NCI-H748 (cell line): ENCODE data around the gene MECR.
"Not testable (repeated sequence)": the region's sequence is repeated elsewhere in the genome, so short reads cannot be mapped to it uniquely, and the experiment has no call there.

Source experiments
- DNase-seq: peaks from one replicate; lab custom pipeline; 2025; ENCODE audit not compliant: unreplicated experiment; lab: John Stamatoyannopoulos, UW

The MECR gene

DNA sequence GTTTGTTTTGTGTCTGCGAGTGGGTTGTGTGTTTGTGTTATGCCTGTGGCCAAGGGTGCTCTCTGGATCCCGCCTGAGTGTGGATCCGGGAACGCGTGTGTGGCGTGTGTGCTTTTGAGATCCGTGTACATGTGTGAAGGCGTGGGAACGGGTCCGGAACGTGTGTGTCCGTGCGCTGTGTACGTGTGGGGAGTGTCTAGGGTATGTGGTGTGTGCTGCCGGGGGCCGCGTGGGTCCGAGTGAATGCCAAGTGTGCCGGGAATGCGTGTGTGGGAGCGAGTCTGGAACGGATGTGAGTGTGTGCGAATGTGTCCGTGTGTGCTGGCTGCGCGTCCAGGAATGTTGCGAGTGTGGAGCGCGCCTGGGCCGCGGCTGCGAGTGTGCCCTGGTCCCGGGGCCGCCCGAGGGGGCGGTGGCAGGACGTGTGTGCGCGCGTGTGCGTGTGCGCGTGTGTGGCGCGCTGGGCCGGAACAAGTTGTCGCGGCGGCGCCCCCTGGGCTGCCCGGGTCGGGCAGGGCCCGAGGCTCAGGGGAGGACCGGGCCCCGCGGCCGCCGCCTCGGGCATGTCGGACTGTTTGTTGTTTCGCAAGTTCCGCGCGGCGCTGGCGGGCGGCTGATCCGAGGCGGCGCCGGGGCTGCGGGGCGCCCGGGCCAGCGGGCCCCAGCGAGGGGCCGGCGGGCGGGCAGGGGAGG lies 6.5 kb upstream of the MECR start:
- peak; percentile 28 for DNase-seq

DNA sequence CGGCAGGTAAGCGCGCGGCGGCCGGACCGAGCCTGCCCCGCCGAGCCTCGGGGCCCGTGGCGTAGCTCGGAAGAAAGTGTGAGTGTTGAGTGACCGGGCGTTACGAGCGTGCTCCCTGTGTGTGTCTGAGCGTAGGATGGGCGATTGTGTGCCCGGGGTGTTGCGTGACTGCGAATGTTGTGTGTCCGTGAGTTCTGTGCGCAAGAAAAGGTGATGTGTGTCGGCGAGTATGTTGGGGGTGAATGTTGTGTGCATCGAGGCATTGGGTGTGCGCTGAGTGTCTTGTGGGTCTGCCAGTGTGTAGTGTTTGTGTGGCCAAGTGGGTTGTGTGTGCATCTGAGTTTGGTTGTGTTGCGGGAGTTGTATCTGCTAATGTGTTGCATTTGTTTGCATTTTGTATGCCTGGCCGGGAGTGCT lies 6.0 kb upstream of the MECR start:
- DNase-seq = no peak

- DNase-seq = peak; percentile 67
Observed at GRCh38 chr1:29235955-29236711, 5.4 kb upstream of the MECR start, which contains the start of gene PTPRU. TSS of gene PTPRU (plus strand) at chr1:29236522. CDS start at chr1:29236645, 123 bp downstream.

DNA sequence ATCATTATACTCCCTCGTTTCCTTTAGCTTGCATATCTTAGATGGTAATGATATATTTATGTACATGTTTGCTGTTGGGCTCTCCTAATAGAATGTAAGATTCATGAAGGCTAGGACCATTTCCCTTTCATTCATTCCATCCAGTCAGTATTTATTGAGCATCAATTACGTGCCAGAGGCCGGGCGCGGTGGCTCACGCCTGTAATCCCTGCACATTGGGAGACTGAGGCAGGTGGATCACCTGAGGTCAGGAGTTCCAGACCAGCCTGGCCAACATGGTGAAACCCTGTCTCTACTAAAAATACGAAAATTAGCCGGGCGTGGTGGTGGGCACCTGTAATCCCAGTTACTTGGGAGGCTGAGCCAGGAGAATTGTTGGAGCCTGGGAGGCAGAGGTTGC lies 4.1 kb upstream of the MECR start:
- not testable (repeated sequence) for DNase-seq

DNA sequence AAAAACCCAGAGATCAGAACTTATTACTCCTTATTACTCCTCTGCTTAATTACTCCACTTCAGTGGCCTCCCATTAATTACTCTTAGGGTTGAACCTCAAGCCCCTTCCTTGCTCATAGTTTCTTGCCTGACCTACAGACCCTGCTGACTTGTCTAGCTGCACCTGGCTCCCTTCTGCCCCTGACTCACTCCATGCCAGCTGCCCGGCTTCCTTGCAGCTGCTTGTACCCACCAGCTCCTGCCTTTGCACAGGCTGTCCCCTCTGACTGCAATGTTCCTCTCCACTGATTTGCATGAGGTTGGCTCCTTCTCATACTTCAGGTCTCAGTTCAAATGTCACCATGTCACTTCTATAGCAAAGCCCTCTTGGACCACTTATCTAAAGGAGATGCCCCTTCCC lies 3.7 kb upstream of the MECR start:
- no peak for DNase-seq

DNA sequence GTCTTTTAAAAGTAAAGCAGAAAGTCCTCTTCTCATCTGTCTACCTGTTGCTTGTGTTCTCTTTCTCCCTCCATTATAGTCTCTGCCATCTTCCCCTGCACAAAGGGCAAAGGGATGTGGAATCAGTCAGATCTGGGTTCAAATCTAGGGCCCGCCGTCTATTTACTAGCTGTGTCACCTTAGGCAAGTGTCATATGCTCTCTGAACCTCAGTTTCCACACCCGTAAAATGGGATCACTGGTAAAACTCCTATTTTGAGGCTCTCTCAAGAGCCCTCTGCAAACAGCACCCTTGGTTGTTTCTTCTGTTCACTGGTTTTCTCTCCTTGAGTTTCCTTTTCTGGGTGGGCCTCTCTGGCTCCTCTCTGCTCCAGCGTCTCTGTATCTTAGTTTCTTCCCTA lies 3.0 kb upstream of the MECR start:
- no peak for DNase-seq

DNA sequence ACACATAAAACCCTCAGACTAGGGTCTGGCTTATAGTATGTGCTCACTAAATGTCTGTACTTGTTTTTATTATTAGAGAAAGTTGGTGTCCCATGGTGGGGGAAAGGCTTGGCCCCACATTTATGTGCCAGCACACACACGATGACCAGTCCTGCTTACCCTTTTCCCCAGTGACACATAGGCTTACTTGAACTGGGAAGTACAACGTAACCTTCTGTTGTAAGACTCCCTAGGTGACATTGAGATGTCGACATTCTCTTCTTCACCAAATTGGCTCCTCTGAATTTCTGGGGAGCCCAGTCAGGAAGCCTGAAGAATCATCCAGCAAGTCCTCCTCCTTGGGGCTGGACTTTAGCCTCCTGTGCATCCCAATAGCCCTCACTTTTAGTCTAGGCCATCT lies 1.7 kb upstream of the MECR start:
- DNase-seq = no peak

DNA sequence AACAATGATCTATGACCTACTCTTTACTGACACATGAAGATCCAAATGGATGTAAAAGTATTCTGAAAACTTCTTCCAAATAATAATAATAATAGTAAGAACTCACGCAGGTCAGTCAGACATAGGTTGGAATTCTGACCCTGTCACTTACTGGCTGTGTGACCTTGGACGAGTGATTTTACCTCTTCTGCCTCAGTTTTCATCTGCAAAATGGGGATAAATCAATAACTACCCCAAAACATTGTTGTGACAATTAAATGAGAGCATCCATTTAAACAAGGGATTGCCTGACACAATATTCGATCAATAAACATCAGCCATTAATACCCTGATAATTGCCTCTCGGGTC lies 556 bp downstream of the MECR start:
- no peak for DNase-seq

DNA sequence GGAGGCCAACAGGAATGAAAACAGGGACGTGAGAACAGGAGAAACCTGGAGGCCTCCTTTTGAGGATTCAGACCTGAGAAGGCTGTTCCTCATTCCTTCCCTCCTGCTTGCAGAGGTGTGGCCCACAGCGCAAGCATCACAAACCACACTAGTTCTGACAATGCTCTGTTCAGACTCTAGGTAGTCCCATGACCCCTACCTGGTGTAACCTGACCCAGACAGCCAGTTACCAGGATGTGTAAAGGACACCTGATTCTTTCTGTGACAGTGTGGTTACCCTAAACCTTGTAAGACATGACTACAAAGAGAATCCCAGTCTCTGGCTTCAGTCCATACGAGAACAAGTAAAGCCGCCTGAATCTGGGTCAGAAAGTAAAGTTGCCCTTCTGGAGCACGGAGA lies 3.2 kb downstream of the MECR start:
- no peak for DNase-seq

- no peak for DNase-seq
Observed at GRCh38 chr1:29225361-29225760, 5.4 kb downstream of the MECR start.

DNA sequence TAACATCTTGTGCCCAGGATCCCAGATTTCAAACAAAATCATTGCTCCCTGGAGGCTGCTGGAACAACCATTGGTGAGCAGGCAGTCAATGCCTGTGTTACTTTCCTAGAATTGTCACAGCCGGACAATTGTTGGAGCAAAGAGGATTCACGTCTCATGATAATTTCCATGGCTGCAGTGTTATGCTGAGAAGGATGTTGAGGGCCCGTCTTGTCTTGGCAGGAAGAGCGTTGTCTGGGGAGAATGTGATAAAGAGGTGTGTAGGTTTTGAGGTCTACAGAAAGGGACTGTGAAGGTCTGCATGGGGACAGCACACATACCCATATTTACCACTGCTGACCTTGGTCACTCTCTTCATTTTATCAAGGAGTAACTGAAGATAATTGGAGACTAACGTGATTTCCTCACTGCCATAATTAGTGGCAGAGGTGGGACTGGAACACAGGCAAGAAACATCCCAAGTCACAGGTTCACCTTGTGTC lies 6.3 kb downstream of the MECR start:
- no peak for DNase-seq

- DNase-seq = no peak
Observed at GRCh38 chr1:29223521-29223920, 7.2 kb downstream of the MECR start.

DNA sequence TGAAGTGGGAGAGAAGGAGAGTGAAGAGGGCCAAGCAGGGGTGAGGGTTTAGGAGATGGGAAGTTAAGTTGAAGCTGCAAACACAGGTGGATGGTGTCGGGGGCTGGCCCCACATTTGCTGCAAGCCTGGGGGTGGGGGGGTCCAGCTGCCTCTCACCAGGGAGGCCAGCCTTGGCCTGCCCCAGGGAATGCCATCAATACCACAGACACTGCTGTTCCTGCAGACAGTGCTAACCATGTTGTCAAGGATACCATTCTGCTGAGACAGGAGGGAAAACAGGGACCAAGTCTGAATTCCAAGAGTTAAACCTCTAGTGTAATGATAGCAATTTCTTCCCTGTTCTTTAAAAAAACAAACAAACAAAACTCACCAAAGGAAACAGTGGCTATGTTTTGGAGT lies 8.0 kb downstream of the MECR start:
- no peak for DNase-seq

GRCh38 chr1:29222260-29222659 lies 8.5 kb downstream of the MECR start:
- not testable (repeated sequence) for DNase-seq

GRCh38 chr1:29221296-29221695 lies 9.4 kb downstream of the MECR start:
- DNase-seq = no peak

- no peak for DNase-seq
Observed at GRCh38 chr1:29218223-29218622, 12.5 kb downstream of the MECR start.

DNA sequence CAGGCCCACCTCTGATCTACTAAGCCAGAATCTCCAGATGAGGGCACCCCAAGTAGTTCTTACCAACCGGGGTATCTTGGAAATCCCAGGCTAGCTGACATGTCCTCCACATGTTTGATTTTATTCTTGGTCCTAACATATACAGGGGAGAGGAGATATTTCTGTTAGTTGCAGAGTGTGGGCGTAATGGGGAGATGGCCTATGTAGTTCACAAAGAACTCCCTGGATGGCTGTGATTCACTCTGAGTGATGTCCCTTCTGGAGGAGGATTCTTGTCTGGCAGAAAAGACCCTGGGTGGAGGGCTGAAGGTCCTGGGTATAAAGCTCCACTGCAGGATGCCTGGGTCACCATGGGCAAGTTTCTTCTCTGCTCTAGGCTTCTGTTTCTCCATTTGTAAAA lies 13.1 kb downstream of the MECR start:
- DNase-seq = no peak

GRCh38 chr1:29213055-29213454 lies 17.7 kb downstream of the MECR start:
- no peak for DNase-seq

DNA sequence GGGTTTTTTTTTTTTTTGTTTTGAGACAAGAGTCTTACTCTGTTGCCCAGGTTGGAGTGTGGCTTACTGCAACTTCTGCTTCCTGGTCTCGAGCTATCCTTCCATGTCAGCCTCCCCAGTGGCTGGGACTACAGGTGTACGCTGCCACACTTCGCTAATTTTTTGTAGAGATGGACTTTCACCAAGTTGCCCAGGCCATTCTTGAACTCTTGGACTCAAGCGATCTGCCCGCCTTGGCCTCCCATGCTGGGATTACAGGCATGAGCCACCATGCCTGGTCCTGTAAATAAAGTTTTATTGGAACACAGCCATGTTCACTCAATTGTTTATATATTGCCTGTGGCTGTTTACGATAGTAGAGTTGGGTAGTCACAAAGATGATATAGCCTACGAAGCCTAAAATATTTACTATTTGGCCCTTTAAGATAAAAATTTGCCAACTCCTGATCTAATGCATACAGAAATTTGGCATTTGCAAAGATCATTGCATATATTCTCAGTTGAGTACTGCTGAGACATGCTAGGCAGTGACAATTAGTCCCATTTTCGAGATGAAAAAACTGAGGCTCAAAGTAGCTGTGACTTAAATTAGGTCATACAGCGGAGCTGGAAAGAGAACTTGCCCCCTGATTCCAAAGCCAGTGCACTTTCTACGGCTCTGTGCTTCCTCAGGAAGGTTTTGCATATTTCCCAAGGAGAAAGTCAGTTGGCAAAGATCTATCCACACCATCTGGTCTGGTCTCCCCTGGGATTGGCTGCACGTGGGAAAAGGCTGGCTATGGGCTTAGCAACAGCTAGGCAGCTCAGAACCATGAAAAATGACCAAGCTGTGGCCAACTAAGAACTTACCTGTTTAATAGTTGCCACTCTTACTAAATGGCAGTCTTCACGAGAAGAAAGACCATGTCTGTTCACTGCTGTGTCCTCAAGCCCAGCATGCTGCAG lies 19.4 kb downstream of the MECR start:
- peak; percentile 39 for DNase-seq

DNA sequence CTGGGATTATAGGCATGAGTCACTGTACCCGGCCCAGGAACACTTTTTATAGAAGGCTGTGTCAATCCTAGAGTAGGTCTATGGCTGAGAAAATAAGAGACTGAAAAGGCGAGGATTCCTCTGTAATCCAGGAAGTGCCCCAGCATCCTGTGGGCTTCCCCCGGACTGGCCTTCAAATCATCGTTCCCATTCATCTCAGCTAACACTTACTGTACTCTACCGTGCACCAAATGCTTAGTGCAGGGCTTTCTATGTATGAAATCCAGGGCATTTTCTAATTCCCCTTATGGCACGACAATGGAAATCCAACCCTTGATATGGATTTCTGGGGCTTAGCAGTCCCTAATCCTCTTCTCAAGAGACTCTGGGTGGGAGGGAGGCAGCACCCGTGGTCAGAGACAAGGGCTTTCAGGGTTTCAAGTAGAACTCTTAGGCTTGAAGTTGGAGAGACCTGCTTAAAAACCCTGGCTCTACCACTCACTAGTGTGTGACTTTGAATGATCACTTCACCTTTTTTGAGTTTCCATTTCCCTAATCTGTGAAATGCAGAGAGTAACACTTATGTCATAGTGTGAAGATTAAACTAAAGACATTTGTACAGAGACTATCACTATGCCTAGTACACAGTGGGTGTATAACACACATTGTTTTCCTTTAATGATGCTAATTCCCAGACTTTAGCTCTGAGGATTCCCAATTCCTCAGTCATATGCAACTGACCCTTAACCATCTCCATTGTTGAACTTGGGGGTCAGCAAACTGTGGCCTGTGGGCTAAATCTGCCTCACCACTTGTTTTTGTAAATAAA lies 20.3 kb downstream of the MECR start:
- DNase-seq = no peak

- no peak for DNase-seq
Observed at GRCh38 chr1:29209173-29209572, 21.6 kb downstream of the MECR start.
